ENCODE measurements around the gene ZNF726.

DNA sequence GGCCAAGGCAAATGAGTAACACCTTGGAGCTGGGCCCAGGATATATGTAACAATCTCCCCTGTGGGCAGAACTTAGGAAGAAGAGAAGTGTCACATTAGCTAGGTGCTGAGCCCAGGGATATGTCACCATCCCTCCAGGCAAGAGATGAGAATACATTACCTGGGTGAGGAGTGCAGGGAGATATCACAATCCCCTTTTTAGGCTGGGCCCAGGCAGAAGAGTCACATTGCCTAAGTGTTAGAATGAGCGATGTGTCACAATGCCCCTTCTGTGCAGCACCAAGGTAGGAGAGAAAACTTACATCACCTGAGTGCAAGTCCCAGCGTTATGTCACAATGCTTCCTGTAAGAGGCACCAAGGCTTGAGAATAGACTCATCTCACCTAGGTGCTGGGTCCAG lies 60.3 kb downstream of the ZNF726 start:
- no peak for TF ChIP-seq POLR2A (IDR thresholded peaks at IDR 0.05; ENCODE audit: low read depth, low read length)
- TF ChIP-seq TAF1 (IDR thresholded peaks at IDR 0.05; ENCODE audit: low read depth, low read length) = no peak
- no peak for TF ChIP-seq POLR2AphosphoS5 (IDR thresholded peaks at IDR 0.05; ENCODE audit: low read depth, low read length)
- no peak for TF ChIP-seq SPI1 (IDR thresholded peaks at IDR 0.05; ENCODE audit: low read depth, low read length)
- no peak for TF ChIP-seq POU2F2 (IDR thresholded peaks at IDR 0.05; ENCODE audit: low read depth, low read length)
